Placental pericyte (primary cell): ENCODE results near the gene SMIM44. TPM values are rescaled to one million over a fixed set of nuclear protein-coding genes. Genes with fewer than 3 reads are reported as not detected.

Experiments used
- small RNA-seq: library from RNA; depleted of rRNA; stranded (forward); fragments of <200 nt; gene quantifications from one replicate; pipeline ENCODE3, GENCODE V24; 2012; ENCODE audit warnings: low replicate concordance
- total RNA-seq: library from RNA; depleted of rRNA; stranded (reverse); fragments of >200 nt; gene quantifications from 2 replicates; pipeline ENCODE4 v1.2.3, GENCODE V29; 2012

SMIM44 gene
- not detected in 2 replicates for total RNA-seq

GRCh38 chr19:3483226-3483628 is at the start of gene SMIM44:
Gene SMIM44, minus strand, starts transcription at chr19:3483441. Its CDS starts 38 bp downstream, at chr19:3483403.

GRCh38 chr19:3505598-3506383 is 22.6 kb upstream of the SMIM44 start, which contains the start of gene FZR1:
Gene FZR1, plus strand, starts transcription at chr19:3506311. Its CDS starts 16,679 bp downstream, at chr19:3522990.

GRCh38 chr19:3500429-3501101 is 17.3 kb upstream of the SMIM44 start, which contains the start of gene DOHH:
Gene DOHH, minus strand, starts transcription at chr19:3500674. Its CDS starts 3,860 bp downstream, at chr19:3496814.

GRCh38 chr19:3480383-3481091 is 2.7 kb downstream of the SMIM44 start, which contains the start of gene SMIM24:
Gene SMIM24, minus strand, starts transcription at chr19:3480525. Its CDS starts 62 bp downstream, at chr19:3480463.

Small RNA genes lying within 50 kb of the gene (small RNA-seq; reads per million reads assigned to genes)
- 0.10 reads per million for gene RF00212

Other genes with a start within 250 kb of the SMIM44 start
- 54.9 and 83.8 TPM in 2 replicates for gene NFIC, start 116.9 kb downstream of the SMIM44 start, total RNA-seq
- gene SMIM24, start 2.9 kb downstream of the SMIM44 start, total RNA-seq = not detected in 2 replicates
- 13.8 and 18.0 TPM in 2 replicates for gene DOHH, start 17.2 kb upstream of the SMIM44 start, total RNA-seq
- gene FZR1, start 22.9 kb upstream of the SMIM44 start, total RNA-seq = 36.3 and 63.3 TPM in 2 replicates
- gene TEKTIP1, start 55.7 kb upstream of the SMIM44 start, total RNA-seq = not detected in 2 replicates
- gene MFSD12, start 74.1 kb upstream of the SMIM44 start, total RNA-seq = 122 and 179 TPM in 2 replicates
- 74.4 and 82.3 TPM in 2 replicates for gene HMG20B, start 89.5 kb upstream of the SMIM44 start, total RNA-seq
- under 0.01 and 0.14 TPM in 2 replicates for gene GIPC3, start 102.0 kb upstream of the SMIM44 start, total RNA-seq
- gene TBXA2R, start 123.4 kb upstream of the SMIM44 start, total RNA-seq = 1.5 and 5.6 TPM in 2 replicates
- gene CACTIN, start 143.3 kb upstream of the SMIM44 start, total RNA-seq = 23.6 and 36.8 TPM in 2 replicates
- 27.4 and 46.8 TPM in 2 replicates for gene PIP5K1C, start 217.0 kb upstream of the SMIM44 start, total RNA-seq
- not detected in 2 replicates for gene TJP3, start 224.9 kb upstream of the SMIM44 start, total RNA-seq